Spinal cord (tissue), 10 donors: Measurements from ENCODE around the gene ULK4. TPM values are rescaled to one million over a fixed set of nuclear protein-coding genes. Genes with fewer than 3 reads are reported as not detected.
A peak's percentile ranks its signal among the peaks of the same experiment; 100 is the strongest.

Experiments used
- DNase-seq, 6 donors: peaks; one replicate each; pipeline versions ENCODE4 v3.0.0 to v3.0.0-alpha.2; 2013 to 2015; ENCODE audit warnings: low spot score in 6 of 6, low read depth in 4 of 6
- H3K27ac ChIP-seq: one replicate; pipeline ENCODE4 v1.5.1; 2013; ENCODE audit warnings: low read depth, low read length, control low read depth
- H3K27me3 ChIP-seq: one replicate; pipeline ENCODE4 v1.6.1; 2013; ENCODE audit warnings: low read length; ENCODE audit not compliant: control insufficient read depth, insufficient read depth
- H3K36me3 ChIP-seq: one replicate; pipeline ENCODE4 v1.6.1; 2013; ENCODE audit warnings: low read length; ENCODE audit not compliant: control insufficient read depth, insufficient read depth
- H3K4me1 ChIP-seq: one replicate; pipeline ENCODE4 v1.6.1; 2013; ENCODE audit warnings: low read length; ENCODE audit not compliant: control insufficient read depth, insufficient read depth
- H3K4me3 ChIP-seq: one replicate; pipeline ENCODE4 v1.5.1; 2013; ENCODE audit warnings: low read depth, low read length, control low read depth
- H3K9me3 ChIP-seq: one replicate; pipeline ENCODE4 v1.6.1; 2013; ENCODE audit warnings: low read length; ENCODE audit not compliant: control insufficient read depth, insufficient read depth
- WGBS: methylation state at CpG from one replicate; pipeline ENCODE4 v1.1.5; 2013; ENCODE audit warnings: missing lambda C conversion rate; ENCODE audit not compliant: insufficient coverage; 5-methylcytosine and 5-hydroxymethylcytosine counted together
- polyA plus RNA-seq, 2 donors: library from polyadenylated mRNA; unstranded; fragments of 120-200 nt; gene quantifications; one replicate each; pipeline ENCODE4 v1.2.1, GENCODE V29; 2013; ENCODE audit not compliant: insufficient read length in 2 of 2
- total RNA-seq, 2 donors: library from RNA; depleted of rRNA in 1 of 2; stranded (reverse); fragments of 120-200 nt in 1 of 2; fragments of >200 nt in 1 of 2; gene quantifications; one replicate each; pipeline versions ENCODE4 v1.2.3 to v1.2.4, GENCODE V29; 2013 to 2014
- donor health status: healthy.

The ULK4 gene
- total and polyA plus RNA-seq, 4 donors: 3.1 to 18.1 (median 9.7) TPM

DNA sequence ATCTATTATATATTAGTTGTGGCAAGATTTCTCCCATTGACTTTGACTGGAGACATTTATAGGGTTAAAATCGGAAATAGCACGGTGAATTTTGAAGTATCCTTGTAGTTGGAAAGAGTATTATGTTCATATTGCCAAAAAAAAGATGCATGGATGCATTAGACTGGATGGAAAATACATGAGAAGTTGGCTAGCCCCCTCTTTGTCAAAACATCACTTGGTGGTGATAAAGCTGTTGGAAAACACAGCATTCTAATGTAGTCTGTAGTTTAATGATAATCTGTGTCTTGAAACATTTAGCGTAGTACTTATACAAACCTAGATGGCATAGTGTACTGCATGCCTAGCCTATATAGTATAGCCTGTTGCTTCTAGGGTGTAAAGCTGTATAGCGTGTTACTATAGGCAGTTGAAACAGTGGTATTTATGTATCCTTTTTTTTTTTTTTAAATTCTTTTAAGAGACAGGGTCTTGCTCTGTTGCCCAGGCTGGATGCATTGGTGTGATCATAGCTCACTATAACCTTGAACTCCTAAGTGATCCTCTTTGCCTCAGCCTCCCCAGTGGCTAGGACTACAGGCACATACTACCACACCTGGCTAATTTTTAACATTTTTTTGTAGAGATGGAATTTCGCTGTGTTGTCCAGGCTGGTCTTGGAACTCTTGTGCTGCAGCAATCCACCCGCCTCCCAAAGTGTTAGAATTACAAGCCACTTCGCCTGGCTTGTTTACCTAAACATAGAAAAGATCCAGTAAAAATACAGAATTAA, 740.8 kb downstream of the ULK4 start:
- Histone ChIP-seq H3K9me3 (no peaks in the 10 kb centered on the region), H3K27me3 (no peaks in the 10 kb centered on the region), H3K27ac (no peak overlapping the region), H3K36me3 (peaks cover 12% of the 10 kb centered on the region), H3K4me1 (no peaks in the 10 kb centered on the region), H3K4me3 (no peak overlapping the region)
- 83% methylated on average over 2 of the region's 7 CpGs for WGBS
- DNase-seq: peak in 1 of 6 donors; percentile 81

DNA sequence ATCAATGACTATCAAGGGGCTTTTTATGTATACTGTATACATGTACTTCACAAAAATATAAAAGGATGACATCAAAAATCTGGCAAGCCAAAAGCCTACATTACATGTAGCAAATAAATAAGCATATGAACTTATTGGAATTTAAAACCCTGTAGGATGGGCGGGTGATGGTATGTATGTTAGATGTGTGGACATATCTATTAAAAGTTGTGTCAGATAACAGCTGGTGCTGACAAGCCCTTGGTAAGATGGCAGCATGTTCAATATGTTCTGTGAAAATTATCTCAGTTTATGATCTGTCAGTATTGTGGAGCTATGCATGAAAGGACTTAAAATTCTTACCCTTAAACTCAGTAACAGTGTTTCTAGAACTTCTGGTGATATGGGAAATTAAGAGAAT, 742.5 kb downstream of the ULK4 start:
- Histone ChIP-seq H3K27me3 (no peaks in the 10 kb centered on the region), H3K4me3 (no peak overlapping the region), H3K36me3 (no peaks in the 10 kb centered on the region), H3K4me1 (no peaks in the 10 kb centered on the region), H3K9me3 (no peaks in the 10 kb centered on the region), H3K27ac (no peak overlapping the region)
- DNase-seq: peak in 1 of 6 donors; percentile 47
- no CpG with 5 or more reads among the region's 1 CpG for WGBS

DNA sequence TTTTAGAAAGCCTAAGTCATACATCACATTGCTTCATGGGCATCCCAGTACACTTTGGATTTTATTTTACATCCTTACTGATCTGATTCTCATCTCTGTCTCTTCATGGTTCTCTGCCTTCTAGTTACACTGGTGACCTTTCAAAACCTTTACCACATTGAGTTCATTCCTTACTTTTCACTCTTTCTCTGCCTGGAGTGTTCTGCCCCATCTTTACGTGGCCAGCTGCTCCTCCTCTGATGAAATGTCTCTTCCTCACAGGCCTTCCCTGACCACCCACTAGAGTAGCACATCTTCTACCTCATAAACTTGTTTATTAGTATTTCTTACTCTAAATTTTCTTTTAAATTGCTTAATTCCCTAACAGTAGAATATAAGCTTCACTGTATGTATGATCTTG, 744.9 kb downstream of the ULK4 start:
- H3K27me3 ChIP-seq: no peaks in the 10 kb centered on the region
- no peaks in the 10 kb centered on the region for H3K4me1 ChIP-seq
- DNase-seq: no peak
- no peaks in the 10 kb centered on the region for H3K36me3 ChIP-seq
- H3K27ac ChIP-seq: no peak overlapping the region
- H3K4me3 ChIP-seq: no peak overlapping the region
- H3K9me3 ChIP-seq: no peaks in the 10 kb centered on the region
- WGBS: 60% methylated on average over 1 of the region's 1 CpG

DNA sequence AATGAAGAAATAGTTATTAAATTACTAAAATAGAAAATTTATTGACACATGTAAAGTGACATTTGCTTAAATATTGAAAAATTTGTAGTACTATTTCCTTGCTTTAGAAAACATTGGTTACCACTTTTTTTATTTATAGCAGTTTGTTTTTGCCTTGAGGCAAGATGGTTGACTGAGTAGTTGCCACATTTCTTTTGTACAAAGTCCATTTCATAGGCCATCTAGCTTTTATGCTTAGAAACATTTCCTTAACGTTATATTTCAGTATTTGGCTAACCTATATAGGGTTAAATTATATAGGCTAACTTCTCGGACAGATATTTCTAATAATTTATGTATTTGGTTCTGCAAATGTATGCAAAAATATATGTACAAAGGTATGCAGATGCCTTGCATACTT, 745.5 kb downstream of the ULK4 start:
- no CpG with 5 or more reads among the region's 2 CpGs for WGBS
- Histone ChIP-seq H3K27ac (no peak overlapping the region), H3K27me3 (no peaks in the 10 kb centered on the region), H3K9me3 (no peaks in the 10 kb centered on the region), H3K4me1 (no peaks in the 10 kb centered on the region), H3K36me3 (no peaks in the 10 kb centered on the region), H3K4me3 (no peak overlapping the region)
- no peak for DNase-seq

DNA sequence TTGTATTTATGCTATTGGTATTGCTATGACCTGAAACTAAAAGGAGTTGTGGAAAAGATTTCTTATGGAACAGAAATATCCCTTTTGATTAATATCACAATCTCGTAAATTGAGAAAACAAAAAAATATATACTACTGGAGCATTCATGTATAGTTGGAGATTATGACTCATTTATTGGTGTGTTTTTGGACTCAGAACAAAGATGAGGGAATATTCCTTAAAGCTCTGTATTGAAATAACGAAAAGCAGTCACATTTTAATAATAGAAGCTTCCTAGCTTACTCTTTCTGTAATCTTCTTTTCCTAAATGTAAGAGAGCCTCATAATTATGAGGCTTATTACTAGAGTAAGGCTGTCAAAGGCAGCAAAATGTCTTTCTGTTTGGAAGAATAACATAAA, 748.3 kb downstream of the ULK4 start:
- Histone ChIP-seq H3K27ac (no peak overlapping the region), H3K27me3 (no peaks in the 10 kb centered on the region), H3K4me1 (no peaks in the 10 kb centered on the region), H3K36me3 (no peaks in the 10 kb centered on the region), H3K4me3 (no peak overlapping the region), H3K9me3 (no peaks in the 10 kb centered on the region)
- DNase-seq: no peak
- no CpG with 5 or more reads among the region's 2 CpGs for WGBS

DNA sequence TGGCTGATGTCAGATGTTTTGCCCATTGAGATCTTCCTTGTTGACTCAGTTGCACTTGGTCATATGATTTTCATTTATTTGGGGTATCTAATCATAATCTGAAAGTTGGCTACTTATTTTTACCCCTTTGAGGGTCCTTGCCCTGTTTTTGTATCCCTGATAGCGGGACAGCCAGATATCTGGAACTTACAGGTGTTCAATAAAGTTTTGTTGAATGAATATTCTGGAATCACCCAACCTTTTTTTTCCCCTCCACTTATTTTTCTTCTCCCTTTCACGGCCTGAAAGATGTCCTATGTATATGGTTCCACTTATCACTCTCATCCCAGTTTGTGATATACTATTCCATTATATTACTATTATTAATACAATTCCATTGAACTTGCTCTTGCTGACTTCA, 749.8 kb downstream of the ULK4 start:
- Histone ChIP-seq H3K27me3 (no peaks in the 10 kb centered on the region), H3K4me3 (no peak overlapping the region), H3K9me3 (no peaks in the 10 kb centered on the region), H3K36me3 (no peaks in the 10 kb centered on the region), H3K27ac (no peak overlapping the region), H3K4me1 (no peaks in the 10 kb centered on the region)
- WGBS: 100% methylated on average over 1 of the region's 2 CpGs
- DNase-seq: no peak

DNA sequence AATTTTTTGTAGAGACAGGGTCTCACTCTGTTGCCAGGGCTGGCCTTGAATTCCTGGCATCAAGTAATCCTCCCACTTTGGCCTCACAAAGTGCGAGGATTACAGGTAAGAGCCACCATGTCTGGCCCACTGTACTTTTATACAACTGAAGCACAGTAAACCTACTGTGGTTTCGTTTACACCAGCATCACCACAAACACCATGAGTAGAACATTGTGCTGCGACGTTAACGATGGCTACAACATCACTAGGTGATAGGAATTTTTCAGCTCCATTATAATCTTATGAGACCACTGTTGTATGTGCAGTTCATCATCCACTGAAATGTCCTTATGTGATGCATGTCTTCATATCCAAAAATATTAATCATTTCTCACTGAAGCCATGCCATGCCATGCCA, 750.9 kb downstream of the ULK4 start:
- Histone ChIP-seq H3K4me3 (no peak overlapping the region), H3K36me3 (no peaks in the 10 kb centered on the region), H3K9me3 (no peaks in the 10 kb centered on the region), H3K27me3 (no peaks in the 10 kb centered on the region), H3K27ac (no peak overlapping the region), H3K4me1 (no peaks in the 10 kb centered on the region)
- DNase-seq: no peak
- 100% methylated on average over 1 of the region's 5 CpGs for WGBS

DNA sequence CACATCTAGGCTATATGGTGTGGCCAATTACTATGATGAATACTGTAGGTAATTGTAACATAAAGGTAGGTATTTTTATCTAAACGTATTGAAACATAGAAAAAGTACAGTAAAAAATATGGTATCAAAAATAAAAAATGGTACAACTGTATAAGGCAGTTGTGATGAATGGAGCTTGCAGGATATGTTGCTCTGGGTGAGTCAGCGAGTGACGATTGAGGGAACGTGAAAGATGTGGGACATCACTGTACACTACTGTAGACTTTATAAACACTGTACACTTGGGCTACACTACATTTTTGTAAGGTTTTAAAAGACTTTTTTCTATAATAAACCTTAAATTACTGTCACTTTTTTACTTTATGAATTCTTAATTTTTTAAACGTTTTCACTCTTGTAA, 752.3 kb downstream of the ULK4 start:
- no peak for DNase-seq
- H3K4me3 ChIP-seq: no peak overlapping the region
- no peaks in the 10 kb centered on the region for H3K9me3 ChIP-seq
- peaks cover 4% of the 10 kb centered on the region for H3K4me1 ChIP-seq
- no peak overlapping the region for H3K27ac ChIP-seq
- no CpG with 5 or more reads among the region's 5 CpGs for WGBS
- H3K36me3 ChIP-seq: no peaks in the 10 kb centered on the region
- no peaks in the 10 kb centered on the region for H3K27me3 ChIP-seq

DNA sequence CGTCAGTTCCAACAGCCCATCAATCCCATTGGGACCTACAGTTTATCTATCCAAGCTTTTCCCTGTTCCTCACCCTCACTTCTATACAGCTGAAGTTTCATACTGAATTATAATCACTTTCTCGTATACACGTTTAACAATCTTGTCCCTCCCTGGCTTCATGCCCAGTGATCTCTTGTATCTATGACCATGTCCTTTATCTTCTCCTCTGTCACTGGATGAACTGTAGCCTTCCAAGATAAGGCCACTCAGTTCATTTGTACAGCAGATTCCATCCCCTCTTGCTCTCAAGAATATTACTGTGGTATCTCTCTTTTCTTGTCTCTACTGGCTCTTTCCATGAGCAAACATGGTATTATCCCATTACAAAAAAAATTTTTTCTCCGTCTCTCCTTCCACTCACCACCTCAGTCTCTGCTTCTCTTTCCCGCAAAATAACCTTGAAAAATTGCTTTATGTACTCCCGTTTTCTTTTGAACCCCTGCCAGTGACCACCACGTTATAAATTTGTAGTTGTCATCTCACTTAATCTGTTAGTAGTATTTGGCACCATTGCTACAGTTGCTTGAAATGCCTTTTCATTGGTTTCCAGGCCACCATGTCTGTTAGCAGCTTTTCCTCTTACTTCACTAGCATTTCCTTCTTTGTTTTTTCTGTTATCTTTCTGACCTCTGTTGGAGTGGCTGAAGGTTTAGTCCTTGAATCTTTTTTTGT, 753.2 kb downstream of the ULK4 start:
- H3K36me3 ChIP-seq: no peaks in the 10 kb centered on the region
- DNase-seq: peak in 1 of 6 donors; percentile 9
- H3K27ac ChIP-seq: no peak overlapping the region
- no peaks in the 10 kb centered on the region for H3K27me3 ChIP-seq
- H3K4me1 ChIP-seq: peaks cover 4% of the 10 kb centered on the region
- no peaks in the 10 kb centered on the region for H3K9me3 ChIP-seq
- no peak overlapping the region for H3K4me3 ChIP-seq
- WGBS: 67% methylated on average over 6 of the region's 7 CpGs

DNA sequence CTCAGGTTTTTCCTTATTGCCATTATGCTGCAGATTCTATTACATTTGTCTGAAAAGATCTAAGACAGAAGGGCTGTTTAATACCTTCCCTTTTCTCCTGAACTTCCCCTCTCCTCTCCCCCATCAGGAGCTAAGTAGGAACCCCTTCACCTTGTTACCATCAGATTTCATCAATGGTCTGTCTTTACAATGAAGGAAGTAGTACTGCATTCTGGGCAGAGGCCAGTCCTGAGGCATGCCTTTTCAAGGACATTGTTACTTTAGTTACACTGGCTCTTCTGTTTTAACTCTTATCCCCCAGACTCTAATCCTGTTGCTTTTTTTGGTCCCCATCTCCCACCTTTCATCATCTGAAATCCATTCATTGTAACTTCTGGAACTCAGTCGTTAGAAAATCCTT, 754.5 kb downstream of the ULK4 start:
- DNase-seq: no peak
- Histone ChIP-seq H3K4me1 (peaks cover 4% of the 10 kb centered on the region), H3K27me3 (no peaks in the 10 kb centered on the region), H3K36me3 (no peaks in the 10 kb centered on the region), H3K27ac (no peak overlapping the region), H3K9me3 (no peaks in the 10 kb centered on the region), H3K4me3 (no peak overlapping the region)
- WGBS: no CpG with 5 or more reads among the region's 1 CpG
